ENCODE results near the gene GMEB2.
"Not testable (repeated sequence)": the region's sequence is repeated elsewhere in the genome, so short reads cannot be mapped to it uniquely, and the experiment has no call there.

GMEB2 gene

DNA sequence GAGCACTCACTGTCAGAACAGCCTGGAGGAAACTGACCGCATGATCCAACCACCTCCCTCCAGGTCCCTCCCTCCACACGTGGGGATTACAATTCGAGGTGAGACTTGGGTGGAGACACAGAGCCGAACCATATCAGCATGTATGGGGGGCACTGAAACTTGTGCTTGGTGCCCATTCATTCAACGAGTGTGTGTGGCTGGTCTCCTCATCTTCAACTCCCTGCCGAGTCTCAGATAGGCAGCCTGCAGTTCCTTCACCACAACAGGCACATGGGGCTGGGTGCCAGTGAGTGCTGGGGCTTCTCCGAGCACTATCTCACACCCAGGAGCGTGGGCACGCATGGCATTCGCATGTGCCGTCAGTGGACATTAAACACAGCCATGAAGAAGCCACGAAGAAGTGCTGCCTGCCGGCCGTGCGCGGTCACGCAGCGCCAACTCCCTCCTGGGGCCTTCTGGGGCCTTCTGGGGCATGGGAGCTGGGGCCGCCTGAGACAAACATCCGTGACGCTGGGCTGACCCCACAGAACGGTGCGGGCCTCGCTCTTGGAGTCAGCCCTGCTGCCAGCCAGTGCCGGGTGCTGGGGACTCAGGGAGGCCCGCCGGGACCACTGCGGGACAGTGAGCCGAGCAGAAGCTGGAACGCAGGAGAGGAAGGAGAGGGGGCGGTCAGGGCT lies 30.5 kb upstream of the GMEB2 start:
- no peak for DNase-seq (ENCODE audit: low spot score)

- no peak for DNase-seq (ENCODE audit: low spot score)
Observed at GRCh38 chr20:63656451-63656850, 29.6 kb upstream of the GMEB2 start.

GRCh38 chr20:63655249-63655648 lies 28.3 kb upstream of the GMEB2 start:
- DNase-seq (ENCODE audit: low spot score): no peak

- no peak for DNase-seq (ENCODE audit: low spot score)
Observed at GRCh38 chr20:63653974-63654668, 27.2 kb upstream of the GMEB2 start.

- DNase-seq (ENCODE audit: low spot score): peak; percentile 91
Observed at GRCh38 chr20:63653041-63653973, 26.4 kb upstream of the GMEB2 start, which contains the start of gene STMN3. Gene STMN3, minus strand, starts transcription at chr20:63653424. Its CDS starts 79 bp downstream, at chr20:63653345.

DNA sequence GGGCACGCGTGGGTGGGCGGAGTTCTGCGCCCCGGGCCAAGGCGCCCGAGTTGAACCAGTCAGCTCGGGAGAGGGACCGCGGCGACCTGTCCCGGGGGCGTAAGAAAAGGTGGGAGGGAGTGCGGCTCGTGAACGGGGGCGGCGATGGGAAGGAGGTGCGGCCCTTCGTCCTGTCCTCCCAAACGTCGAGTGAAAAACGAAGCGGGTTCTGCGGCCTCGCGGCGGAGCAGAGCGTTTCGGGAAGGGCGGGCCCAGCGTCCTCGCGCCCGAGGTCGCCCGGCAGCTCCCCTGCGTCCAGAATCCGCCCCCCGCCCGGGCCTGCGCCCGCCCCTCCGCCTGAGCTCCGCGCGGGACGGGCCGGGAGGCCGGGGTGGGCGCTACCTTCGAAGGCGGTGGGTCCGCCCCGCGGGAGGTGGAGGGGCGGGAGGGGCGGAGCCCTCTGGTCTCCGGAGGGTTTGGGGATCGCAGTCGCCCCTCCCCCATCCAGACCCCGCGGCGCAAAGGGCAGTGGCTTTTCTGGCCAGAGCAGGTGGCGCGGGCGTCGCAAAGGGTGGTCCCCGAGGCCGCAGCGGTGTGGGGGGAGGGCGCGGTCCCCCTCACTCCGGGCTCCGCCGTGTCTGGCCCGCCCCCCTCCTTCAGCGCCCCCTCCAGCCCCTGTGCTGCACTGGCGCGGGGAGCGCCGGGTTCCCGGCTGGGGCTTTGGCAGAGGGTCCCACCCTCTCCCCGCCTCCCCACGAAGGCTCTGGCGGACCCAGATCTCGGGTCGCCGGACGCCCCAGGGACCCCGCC lies 25.5 kb upstream of the GMEB2 start:
- no peak for DNase-seq (ENCODE audit: low spot score)

DNA sequence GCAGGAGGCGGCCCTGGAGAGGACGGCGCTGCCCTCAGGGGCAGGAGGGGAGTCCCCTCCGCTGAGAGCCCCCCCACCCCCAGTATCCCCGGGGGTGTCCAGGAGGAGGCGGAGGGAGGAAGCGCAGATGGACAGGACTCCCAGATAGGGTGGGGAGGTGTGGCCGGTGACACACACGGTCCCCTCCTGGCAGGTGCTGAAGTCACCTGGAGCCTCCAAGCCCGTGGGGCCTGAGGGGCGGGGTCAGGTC lies 25.0 kb upstream of the GMEB2 start:
- no peak for DNase-seq (ENCODE audit: low spot score)

DNA sequence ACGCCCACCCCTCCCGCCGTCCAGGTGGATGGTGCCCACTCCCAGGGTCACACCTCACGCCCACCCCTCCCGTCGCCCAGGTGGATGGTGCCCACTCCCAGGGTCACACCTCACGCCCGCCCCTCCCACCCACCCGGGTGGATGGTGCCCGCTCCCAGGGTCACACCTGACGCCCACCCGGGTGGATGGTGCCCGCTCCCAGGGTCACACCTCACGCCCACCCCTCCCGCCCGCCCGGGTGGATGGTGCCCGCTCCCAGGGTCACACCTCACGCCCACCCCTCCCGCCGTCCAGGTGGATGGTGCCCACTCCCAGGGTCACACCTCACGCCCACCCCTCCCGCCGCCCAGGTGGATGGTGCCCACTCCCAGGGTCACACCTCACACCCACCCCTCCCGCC lies 23.6 kb upstream of the GMEB2 start:
- DNase-seq (ENCODE audit: low spot score): not testable (repeated sequence)

DNA sequence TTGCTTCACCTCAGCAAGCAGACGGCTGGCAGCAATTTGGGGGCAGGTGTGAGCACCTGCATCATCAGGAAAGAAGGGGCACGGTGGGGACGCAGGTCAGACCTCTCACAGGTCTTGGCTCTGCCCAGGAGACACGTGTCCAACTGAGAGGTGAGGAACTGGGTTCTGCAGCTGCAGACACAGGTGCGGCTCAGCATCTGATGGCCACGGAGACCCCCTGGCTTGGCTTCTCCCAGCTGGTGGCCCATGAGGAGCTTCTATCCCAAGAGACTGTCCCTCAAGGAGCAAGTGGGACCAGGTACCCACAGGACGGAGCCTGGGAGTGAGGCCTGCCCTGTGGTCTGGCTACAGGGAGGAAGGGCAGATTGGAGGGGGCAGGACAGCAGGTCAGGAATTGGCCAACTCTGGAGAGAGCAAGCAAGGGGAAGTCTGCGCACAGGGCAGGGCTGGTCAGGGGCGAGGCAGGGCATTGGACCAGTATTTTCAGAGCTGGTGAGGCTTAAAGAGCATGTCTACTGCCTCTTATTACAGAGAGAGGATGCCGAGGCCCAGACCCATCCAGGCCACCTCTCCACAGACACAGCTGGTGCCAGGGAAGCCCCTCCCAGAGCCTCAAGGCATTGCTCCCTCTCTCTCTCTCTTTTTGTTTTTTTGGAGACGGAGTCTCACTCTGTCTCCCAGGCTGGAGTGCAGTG lies 22.1 kb upstream of the GMEB2 start:
- no peak for DNase-seq (ENCODE audit: low spot score)

GRCh38 chr20:63648190-63648589 lies 21.3 kb upstream of the GMEB2 start:
- no peak for DNase-seq (ENCODE audit: low spot score)

GRCh38 chr20:63645218-63645617 lies 18.3 kb upstream of the GMEB2 start:
- no peak for DNase-seq (ENCODE audit: low spot score)

- DNase-seq (ENCODE audit: low spot score): no peak
Observed at GRCh38 chr20:63643946-63644345, 17.0 kb upstream of the GMEB2 start.

DNA sequence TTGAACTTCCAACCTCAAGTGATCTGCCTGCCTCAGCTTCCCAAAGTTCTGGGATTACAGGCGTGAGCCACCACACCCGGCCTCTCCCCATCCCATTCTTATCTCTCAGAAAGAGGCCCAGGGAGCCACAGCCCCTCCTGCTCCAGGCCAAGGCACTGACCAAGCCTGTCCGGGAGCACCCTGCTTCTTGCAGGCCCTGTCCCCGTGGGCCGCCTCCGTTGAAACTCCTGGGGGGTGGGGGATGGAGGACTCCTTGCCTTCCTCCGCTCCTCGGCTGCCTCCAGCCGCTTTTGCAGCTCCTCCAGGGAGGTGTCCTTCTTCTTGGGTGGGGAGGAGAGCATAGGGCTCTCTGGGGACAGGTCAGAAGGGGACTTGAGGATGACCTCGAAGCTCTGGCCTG lies 16.6 kb upstream of the GMEB2 start:
- no peak for DNase-seq (ENCODE audit: low spot score)

- no peak for DNase-seq (ENCODE audit: low spot score)
Observed at GRCh38 chr20:63642527-63643247, 15.8 kb upstream of the GMEB2 start.

DNA sequence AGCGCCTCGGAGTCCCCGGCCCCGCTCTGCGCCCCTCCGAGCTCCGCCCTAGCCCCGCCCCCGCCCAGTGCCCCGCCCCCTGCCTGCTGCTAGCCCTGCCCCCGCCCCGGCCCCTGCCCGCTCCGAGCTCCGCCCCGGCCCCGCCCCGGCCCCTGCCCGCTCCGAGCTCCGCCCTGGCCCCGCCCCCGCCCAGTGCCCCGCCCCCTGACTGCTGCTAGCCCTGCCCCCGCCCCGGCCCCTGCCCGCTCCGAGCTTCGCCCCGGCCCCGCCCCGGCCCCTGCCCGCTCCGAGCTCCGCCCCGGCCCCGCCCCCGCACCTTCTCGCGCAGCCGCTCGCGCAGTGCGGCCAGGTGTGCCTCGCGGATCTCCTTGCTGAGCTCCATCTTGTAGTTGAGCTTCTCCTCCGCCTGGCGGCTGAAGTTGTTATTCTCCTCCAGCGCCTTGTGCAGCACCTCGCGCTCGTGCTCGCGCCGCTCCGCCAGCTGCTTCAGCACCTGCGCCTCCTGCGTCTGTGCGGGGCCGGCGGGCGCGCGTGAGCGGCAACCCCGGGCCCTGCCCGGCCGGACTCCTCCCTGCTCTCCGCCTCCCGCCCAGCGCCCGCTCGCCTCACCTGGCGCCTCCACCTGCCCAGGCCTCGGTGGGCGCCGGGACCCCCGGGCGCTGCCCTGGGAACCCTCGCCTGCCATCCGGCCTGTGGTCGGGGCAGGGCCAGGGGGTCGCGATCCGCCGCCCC lies 15.1 kb upstream of the GMEB2 start:
- DNase-seq (ENCODE audit: low spot score): peak; percentile 81

DNA sequence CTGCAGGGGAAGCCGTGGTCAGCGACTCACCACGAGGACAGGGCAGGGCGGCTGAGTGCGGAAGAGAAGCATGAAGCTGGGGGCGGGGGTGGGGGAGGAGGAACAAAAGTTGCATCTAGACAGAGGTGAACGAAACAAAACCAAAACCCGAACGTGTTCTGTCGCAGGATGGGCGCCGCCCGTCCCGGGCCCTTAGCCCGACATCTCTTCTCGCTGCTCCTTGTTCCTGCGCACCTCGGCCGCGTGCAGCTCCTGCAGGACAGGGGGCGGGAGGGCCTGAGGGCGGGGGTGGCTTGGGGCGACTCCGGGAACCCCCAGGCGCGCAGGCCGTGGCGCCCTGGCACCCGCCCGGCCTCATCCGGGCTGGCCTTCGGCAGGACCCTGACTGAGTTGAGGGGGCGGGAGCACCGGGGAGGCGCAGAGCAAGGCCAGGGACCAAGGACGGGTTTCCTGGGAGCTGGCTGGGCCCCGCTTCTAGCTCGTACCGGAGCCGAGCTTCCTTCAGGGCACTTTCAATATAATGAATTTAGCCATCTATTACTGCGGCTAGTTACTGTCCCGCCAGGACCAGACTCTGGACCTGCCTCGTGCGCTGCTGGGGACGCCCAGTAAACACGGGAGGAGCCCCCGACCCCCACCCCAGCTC lies 14.4 kb upstream of the GMEB2 start:
- no peak for DNase-seq (ENCODE audit: low spot score)

GRCh38 chr20:63640686-63641085 lies 13.8 kb upstream of the GMEB2 start:
- DNase-seq (ENCODE audit: low spot score): not testable (repeated sequence)

DNA sequence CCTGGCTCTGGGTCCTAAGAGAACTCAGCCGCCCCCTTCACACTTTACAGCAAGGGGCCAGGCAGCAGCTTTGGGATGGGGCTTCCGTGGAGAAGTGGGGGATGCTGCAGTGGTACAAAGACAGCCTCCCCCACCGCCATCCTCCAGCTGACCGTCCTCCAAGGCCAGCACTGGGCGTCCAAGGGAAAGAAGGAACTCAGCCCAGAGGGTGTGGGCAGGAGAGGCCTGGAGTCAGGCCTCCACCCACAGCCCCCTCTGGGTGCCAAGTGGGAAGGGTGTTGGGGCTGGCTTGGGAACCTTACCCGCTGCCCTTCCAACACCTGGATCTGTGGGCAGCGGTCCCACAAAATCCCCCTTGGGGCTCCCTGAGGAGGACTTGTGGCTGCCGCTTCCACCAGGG lies 13.2 kb upstream of the GMEB2 start:
- DNase-seq (ENCODE audit: low spot score): no peak

- no peak for DNase-seq (ENCODE audit: low spot score)
Observed at GRCh38 chr20:63639093-63639975, 12.4 kb upstream of the GMEB2 start.
